Measurements from ENCODE around the gene SMARCB1.

- TF ChIP-seq POLR2AphosphoS5 (IDR thresholded peaks at IDR 0.05) (peak in 1 of 3 donors; percentile 44), CTCF (IDR thresholded peaks at IDR 0.05 in 8 of 11, conservative IDR thresholded peaks at IDR 0.05 in 3 of 11) (no peak), POLR2A (IDR thresholded peaks at IDR 0.05) (no peak)
These were observed 15.2 kb downstream of the SMARCB1 start for GRCh38 chr22:23801886-23802377.
